Liver (tissue), 3 donors: ENCODE data around the gene LARP4.

Experiments used
- ATF3 ChIP-seq: IDR thresholded peaks from 2 replicates; pipeline ENCODE4 v1.6.1; 2016; ENCODE audit warnings: antibody characterized with exemption
- FOXA1 ChIP-seq: IDR thresholded peaks from 2 replicates; pipeline ENCODE4 v1.6.1; 2016; ENCODE audit warnings: antibody characterized with exemption
- HNF4A ChIP-seq, 2 donors: conservative IDR thresholded peaks; 2 replicates each; pipeline ENCODE4 v1.6.1; 2016; ENCODE audit warnings: antibody characterized with exemption in 2 of 2, mild to moderate bottlenecking in 2 of 2
- HNF4G ChIP-seq: IDR thresholded peaks from 2 replicates; pipeline ENCODE4 v1.6.1; 2016; ENCODE audit warnings: antibody characterized with exemption
- RAD21 ChIP-seq, 2 donors: IDR thresholded peaks; 2 replicates each; pipeline ENCODE4 v1.6.1; 2016; ENCODE audit warnings: antibody characterized with exemption in 2 of 2, mild to moderate bottlenecking in 2 of 2
- REST ChIP-seq: IDR thresholded peaks from 2 replicates; pipeline ENCODE4 v1.6.1; 2016; ENCODE audit warnings: antibody characterized with exemption, mild to moderate bottlenecking
- TAF1 ChIP-seq: conservative IDR thresholded peaks from 2 replicates; pipeline ENCODE4 v1.6.1; 2016; ENCODE audit warnings: antibody characterized with exemption, mild to moderate bottlenecking
- TF ChIP-seq, protein P1 (sequence below): fragments of 150-350 bp; IDR thresholded peaks from 2 replicates; pipeline ENCODE4 v1.5.1; 2017; ENCODE audit warnings: improper control_type of control experiment, low read depth, low read length; ENCODE audit not compliant: missing input control
- donor health status: healthy.
- donor health status: healthy.

DNA sequence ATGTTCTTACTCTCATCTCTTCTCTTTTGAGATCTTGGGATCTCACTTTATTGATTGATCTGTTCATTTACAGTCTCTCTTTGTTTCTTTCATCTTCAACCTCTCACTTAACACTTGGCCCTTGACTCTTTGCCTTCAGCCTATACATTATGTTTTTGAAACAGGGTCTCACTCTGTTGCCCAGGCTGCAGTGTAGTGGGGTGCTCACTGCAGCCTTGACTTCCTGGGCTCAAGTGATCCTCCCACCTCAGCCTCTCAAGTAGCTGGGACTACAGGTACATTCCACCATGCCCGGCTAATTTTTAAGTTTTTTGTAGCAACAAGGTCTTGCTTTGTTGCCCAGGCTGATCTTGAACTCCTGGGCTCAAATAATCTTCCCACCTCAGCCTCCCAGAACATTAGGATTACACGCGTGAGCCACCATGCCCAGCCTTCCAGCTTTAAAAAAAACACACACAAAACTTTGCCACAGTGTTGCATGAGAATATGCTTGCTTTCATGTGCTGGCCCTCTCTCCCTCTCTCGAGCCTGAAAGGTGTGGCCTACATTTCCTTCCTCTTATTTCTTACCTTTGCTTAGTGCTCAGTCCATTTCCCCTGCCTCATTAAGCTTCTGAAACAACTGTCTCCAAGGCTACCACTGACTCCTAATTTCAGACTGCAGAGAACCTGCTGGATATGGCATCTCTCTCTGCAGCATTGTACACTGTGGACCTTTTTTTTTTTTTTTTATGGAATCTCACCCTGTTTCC, 114.0 kb downstream of the LARP4 start:
- TF ChIP-seq RAD21 (IDR thresholded peaks at IDR 0.05) (no peak), ATF3 (no peak), FOXA1 (no peak), REST (no peak), HNF4G (no peak), TAF1 (no peak), HNF4A (conservative IDR thresholded peaks at IDR 0.05) (no peak)
- TF ChIP-seq, protein P1, sequence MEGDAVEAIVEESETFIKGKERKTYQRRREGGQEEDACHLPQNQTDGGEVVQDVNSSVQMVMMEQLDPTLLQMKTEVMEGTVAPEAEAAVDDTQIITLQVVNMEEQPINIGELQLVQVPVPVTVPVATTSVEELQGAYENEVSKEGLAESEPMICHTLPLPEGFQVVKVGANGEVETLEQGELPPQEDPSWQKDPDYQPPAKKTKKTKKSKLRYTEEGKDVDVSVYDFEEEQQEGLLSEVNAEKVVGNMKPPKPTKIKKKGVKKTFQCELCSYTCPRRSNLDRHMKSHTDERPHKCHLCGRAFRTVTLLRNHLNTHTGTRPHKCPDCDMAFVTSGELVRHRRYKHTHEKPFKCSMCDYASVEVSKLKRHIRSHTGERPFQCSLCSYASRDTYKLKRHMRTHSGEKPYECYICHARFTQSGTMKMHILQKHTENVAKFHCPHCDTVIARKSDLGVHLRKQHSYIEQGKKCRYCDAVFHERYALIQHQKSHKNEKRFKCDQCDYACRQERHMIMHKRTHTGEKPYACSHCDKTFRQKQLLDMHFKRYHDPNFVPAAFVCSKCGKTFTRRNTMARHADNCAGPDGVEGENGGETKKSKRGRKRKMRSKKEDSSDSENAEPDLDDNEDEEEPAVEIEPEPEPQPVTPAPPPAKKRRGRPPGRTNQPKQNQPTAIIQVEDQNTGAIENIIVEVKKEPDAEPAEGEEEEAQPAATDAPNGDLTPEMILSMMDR: no peak
